Measurements from ENCODE around the gene SCUBE1. TPM values are rescaled to one million over a fixed set of nuclear protein-coding genes. Genes with fewer than 3 reads are reported as not detected.

The SCUBE1 gene
- total RNA-seq, 4 donors from 2014 or later = 37.3 to 107 (median 75.9) TPM

- H3K4me1 ChIP-seq = peaks cover 0 to 30% (median 12%) of the 10 kb centered on the region in 3 donors
- peaks cover 7% of the 10 kb centered on the region for H3K27me3 ChIP-seq
- H3K27ac ChIP-seq = no peak overlapping the region
- WGBS, 2 donors (ENCODE audit: low coverage in 1 of 2) = 82 to 84% methylated on average over 4 to 5 of the region's 5 CpGs
- no peak for ATAC-seq
- TF ChIP-seq EP300 (IDR thresholded peaks at IDR 0.05) (no peak), CTCF (IDR thresholded peaks at IDR 0.05) (no peak)
- no peaks in the 10 kb centered on the region for H3K36me3 ChIP-seq
- H3K4me3 ChIP-seq = no peak overlapping the region
- H3K9me3 ChIP-seq = no peaks in the 10 kb centered on the region
Measured at GRCh38 chr22:43188829-43189545, 154.2 kb downstream of the SCUBE1 start.

GRCh38 chr22:43187171-43188099, 155.7 kb downstream of the SCUBE1 start:
- ATAC-seq = peak; percentile 96
- Histone ChIP-seq H3K27ac (peak overlapping the region; percentile 73 to 96 (median 89)), H3K27me3 (peaks cover 7% of the 10 kb centered on the region), H3K9me3 (no peaks in the 10 kb centered on the region), H3K4me3 (peak overlapping the region; percentile 46 to 87), H3K36me3 (peaks cover 0 to 8% of the 10 kb centered on the region in 2 donors), H3K4me1 (peaks cover 0 to 30% (median 12%) of the 10 kb centered on the region in 3 donors)
- WGBS, 2 donors (ENCODE audit: low coverage in 1 of 2) = 26 to 33% methylated on average over 5 to 8 of the region's 86 CpGs
- peak; percentile 37 to 59 for TF ChIP-seq POLR2A (IDR thresholded peaks at IDR 0.05)
- no peak for TF ChIP-seq EP300 (IDR thresholded peaks at IDR 0.05)
- peak; percentile 67 for TF ChIP-seq POLR2AphosphoS5 (IDR thresholded peaks at IDR 0.05)
- TF ChIP-seq CTCF (IDR thresholded peaks at IDR 0.05) = peak in 3 of 4 experiments; percentile 55 to 90 (median 74)

GRCh38 chr22:43186272-43187170, 156.7 kb downstream of the SCUBE1 start, which contains the start of gene TTLL12:
TTLL12 (minus strand) TSS chr22:43187134; CDS start chr22:43187069, 65 bp downstream.
- ATAC-seq = peak; percentile 51
- WGBS, 2 donors (ENCODE audit: low coverage in 1 of 2) = 3 to 5% methylated on average over 4 to 5 of the region's 87 CpGs
- H3K27me3 ChIP-seq = peaks cover 7% of the 10 kb centered on the region
- H3K27ac ChIP-seq = peak within 1 kb of the TSS; percentile 73 to 96 (median 89)
- TF ChIP-seq EP300 (IDR thresholded peaks at IDR 0.05) = no peak
- peak in 3 of 4 experiments; percentile 13 to 26 (median 14) for TF ChIP-seq CTCF (IDR thresholded peaks at IDR 0.05)
- peak; percentile 53 to 69 for TF ChIP-seq POLR2A (IDR thresholded peaks at IDR 0.05)
- peaks cover 0 to 30% (median 12%) of the 10 kb centered on the region in 3 donors for H3K4me1 ChIP-seq
- H3K4me3 ChIP-seq = peak within 1 kb of the TSS; percentile 62 to 87
- H3K9me3 ChIP-seq = no peaks in the 10 kb centered on the region
- H3K36me3 ChIP-seq = peaks cover 0 to 18% of the 10 kb centered on the region in 2 donors

GRCh38 chr22:43185860-43186261, 157.3 kb downstream of the SCUBE1 start:
- H3K27ac ChIP-seq = peak overlapping the region in 3 of 4 donors; percentile 86 to 96 (median 90)

More at GRCh38 chr22:43185860-43186261, 157.3 kb downstream of the SCUBE1 start:
- Histone ChIP-seq H3K4me3 (peak overlapping the region; percentile 62 to 87), H3K36me3 (peaks cover 0 to 24% of the 10 kb centered on the region in 2 donors), H3K4me1 (peaks cover 0 to 30% (median 12%) of the 10 kb centered on the region in 3 donors), H3K27me3 (peaks cover 2% of the 10 kb centered on the region), H3K9me3 (no peaks in the 10 kb centered on the region)
- no peak for ATAC-seq
- WGBS, 2 donors (ENCODE audit: low coverage in 1 of 2) = no CpG with 5 or more reads among the region's 12 CpGs
- TF ChIP-seq POLR2AphosphoS5 (IDR thresholded peaks at IDR 0.05) (no peak), POLR2A (IDR thresholded peaks at IDR 0.05) (no peak), EP300 (IDR thresholded peaks at IDR 0.05) (no peak), CTCF (IDR thresholded peaks at IDR 0.05) (no peak)

Data from gastroesophageal sphincter (tissue), 4 donors.